Measurements from ENCODE around the gene DNAAF3.

The DNAAF3 gene

DNA sequence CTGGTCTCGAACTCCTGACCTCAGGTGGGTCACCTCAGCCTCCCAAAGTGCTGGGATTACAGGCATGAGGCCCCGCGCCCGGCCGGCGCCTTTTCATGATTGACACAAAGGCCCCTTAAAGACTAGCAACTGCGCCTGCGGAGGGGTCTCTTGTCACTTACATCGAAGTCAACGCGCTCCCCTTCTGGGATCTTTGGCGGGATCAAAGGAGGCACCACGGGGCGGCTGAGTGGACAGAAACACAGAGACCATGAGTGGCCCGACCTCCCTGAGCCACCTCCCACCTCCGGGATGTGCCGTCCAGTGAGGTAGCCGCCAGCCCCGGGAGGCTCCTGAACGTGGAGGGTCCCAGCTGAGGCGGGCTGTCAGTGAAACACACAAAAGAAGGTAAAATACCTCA is 24.7 kb downstream of the DNAAF3 start:
- no peak for DNase-seq
- Histone ChIP-seq H3K27ac (no peak overlapping the region), H3K4me3 (ENCODE audit: low read depth, low read length) (no peak overlapping the region), H3K36me3 (replicated peaks) (no peaks in the 10 kb centered on the region), H3K27me3 (replicated peaks) (peaks cover 3% of the 10 kb centered on the region)
- in situ Hi-C loops (cut with HindIII; ENCODE audit: low pct_ligation_motif_present, low sequenced_read_pairs) = no loop called here
- no peak for TF ChIP-seq CTCF (IDR thresholded peaks at IDR 0.05; ENCODE audit: low read depth, low read length, missing control alignments)

- DNase-seq = no peak
- no peak overlapping the region for H3K4me3 ChIP-seq (ENCODE audit: low read depth, low read length)
- no peak for TF ChIP-seq CTCF (IDR thresholded peaks at IDR 0.05; ENCODE audit: low read depth, low read length, missing control alignments)
- H3K27ac ChIP-seq = no peak overlapping the region
- in situ Hi-C loops (cut with HindIII; ENCODE audit: low pct_ligation_motif_present, low sequenced_read_pairs) = no loop called here
- no peaks in the 10 kb centered on the region for H3K27me3 ChIP-seq (replicated peaks)
- no peaks in the 10 kb centered on the region for H3K36me3 ChIP-seq (replicated peaks)
Observed at GRCh38 chr19:55137915-55138314, 28.5 kb downstream of the DNAAF3 start.

DNA sequence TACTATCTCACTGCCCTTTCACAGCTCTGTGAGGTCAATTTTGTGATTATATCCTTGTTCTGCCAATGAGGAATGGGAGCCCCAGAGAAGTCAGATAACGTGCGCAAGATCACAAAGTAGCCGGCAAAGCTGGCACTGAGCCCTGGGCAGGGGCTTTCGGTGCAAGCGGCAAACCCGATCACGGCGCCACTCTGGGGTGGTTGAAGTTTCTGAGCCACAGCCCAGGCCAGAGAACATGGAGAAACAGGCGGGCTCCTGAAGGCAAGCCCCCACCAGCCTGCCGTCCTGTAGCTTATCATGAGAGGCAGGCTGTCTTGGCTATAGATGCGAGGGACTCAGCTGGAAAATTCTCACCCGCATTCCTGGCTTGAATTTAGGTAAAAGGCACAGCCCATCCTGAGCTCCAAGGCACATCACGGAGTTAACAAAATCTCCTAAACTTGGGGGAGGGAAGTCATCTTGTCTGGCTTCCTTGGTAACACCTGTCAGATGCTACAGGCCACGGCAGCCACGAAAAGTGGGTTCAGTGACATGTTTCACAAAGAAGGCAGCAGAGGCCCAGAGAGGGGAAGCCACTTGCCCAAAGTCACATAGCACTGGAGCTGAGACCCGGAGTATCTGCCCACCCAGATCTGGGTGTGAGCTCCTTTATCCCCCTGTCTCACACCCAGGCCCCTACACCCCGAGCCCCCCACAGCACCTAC is 29.9 kb downstream of the DNAAF3 start:
- no peak for DNase-seq
- no peak overlapping the region for H3K4me3 ChIP-seq (ENCODE audit: low read depth, low read length)
- H3K27ac ChIP-seq = no peak overlapping the region
- H3K36me3 ChIP-seq (replicated peaks) = no peaks in the 10 kb centered on the region
- no peak for TF ChIP-seq CTCF (IDR thresholded peaks at IDR 0.05; ENCODE audit: low read depth, low read length, missing control alignments)
- no peaks in the 10 kb centered on the region for H3K27me3 ChIP-seq (replicated peaks)
- in situ Hi-C loops (cut with HindIII; ENCODE audit: low pct_ligation_motif_present, low sequenced_read_pairs) = no loop called here

GRCh38 chr19:55134736-55135135 is 31.7 kb downstream of the DNAAF3 start:
- in situ Hi-C loops (cut with HindIII; ENCODE audit: low pct_ligation_motif_present, low sequenced_read_pairs) = no loop called here
- no peak for TF ChIP-seq CTCF (IDR thresholded peaks at IDR 0.05; ENCODE audit: low read depth, low read length, missing control alignments)
- Histone ChIP-seq H3K27ac (no peak overlapping the region), H3K36me3 (replicated peaks) (no peaks in the 10 kb centered on the region), H3K27me3 (replicated peaks) (no peaks in the 10 kb centered on the region), H3K4me3 (ENCODE audit: low read depth, low read length) (no peak overlapping the region)
- no peak for DNase-seq

- DNase-seq = no peak
- in situ Hi-C loops (cut with HindIII; ENCODE audit: low pct_ligation_motif_present, low sequenced_read_pairs) = no loop called here
- Histone ChIP-seq H3K27me3 (replicated peaks) (no peaks in the 10 kb centered on the region), H3K27ac (no peak overlapping the region), H3K4me3 (ENCODE audit: low read depth, low read length) (no peak overlapping the region), H3K36me3 (replicated peaks) (no peaks in the 10 kb centered on the region)
- TF ChIP-seq CTCF (IDR thresholded peaks at IDR 0.05; ENCODE audit: low read depth, low read length, missing control alignments) = no peak
Observed at GRCh38 chr19:55133639-55134444, 32.6 kb downstream of the DNAAF3 start.

All from brain microvascular endothelial cell (primary cell).